ENCODE results near the gene SNTG2. TPM values are rescaled to one million over a fixed set of nuclear protein-coding genes. Genes with fewer than 3 reads are reported as not detected.
"Not testable (repeated sequence)": the region's sequence is repeated elsewhere in the genome, so short reads cannot be mapped to it uniquely, and the experiment has no call there.

The SNTG2 gene
- total RNA-seq, 1 donor from 2014 or later = 1.0 TPM

DNA sequence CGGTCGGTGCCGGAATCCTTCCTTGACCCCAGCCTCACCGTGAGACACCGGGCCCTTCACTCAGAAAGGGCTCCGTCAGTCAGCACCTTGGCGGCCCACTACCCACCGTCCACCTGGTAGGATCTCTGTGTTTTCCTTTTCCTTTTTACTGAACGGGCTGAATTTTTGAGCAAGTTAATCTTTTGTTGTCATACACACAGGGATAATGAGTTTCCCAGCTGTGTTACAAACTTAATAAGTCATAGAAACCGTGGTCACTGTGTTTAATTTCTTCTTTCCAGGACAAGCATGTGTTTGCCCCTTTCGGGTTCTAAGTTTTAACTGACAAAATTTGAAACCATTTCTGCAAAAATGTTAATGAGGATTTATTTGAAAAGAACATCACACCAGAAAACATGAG, 423.6 kb downstream of the SNTG2 start:
- DNase-seq (ENCODE audit: low spot score) = no peak
- intact Hi-C loops (cut with DNase I) = no loop called here

DNA sequence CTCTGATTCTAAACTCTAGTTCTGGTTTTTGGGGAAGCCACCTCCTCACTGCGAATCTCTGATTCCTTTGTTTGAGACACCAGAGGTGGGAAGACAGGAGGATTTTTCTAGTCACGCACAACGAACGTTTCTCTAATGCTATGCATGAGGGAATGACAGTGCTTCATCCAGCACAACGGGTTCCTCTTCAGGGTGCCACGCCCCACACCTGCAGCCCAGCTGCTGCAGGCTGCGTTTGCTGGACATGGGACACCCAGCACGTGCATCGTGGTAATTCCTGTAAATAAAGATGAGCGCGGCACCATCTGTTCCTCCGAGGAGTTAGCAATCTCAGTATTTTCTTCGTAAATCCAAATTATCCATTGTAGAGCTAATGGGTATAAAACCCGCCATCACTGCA, 425.1 kb downstream of the SNTG2 start:
- no peak for DNase-seq (ENCODE audit: low spot score)
- intact Hi-C loops (cut with DNase I) = no loop called here

DNA sequence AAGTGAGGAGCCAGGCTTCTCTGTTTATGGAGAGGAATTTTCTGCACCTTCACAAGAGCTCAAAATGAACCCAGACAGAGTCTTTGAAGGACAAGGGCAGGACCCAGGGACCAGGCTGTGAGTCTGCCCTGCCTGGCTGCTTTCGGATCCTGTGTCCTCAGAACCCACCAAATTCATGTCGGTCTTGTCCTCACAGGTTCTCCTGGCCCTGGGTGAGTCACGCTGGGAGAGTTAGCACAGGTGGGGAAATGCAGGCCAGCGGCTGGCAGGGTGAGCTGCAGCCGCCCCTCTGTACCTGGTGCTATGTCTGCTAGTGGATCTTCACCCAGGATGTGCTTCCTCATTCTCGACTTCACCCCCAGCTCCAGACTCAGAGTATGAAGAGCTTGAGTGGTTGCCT, 426.8 kb downstream of the SNTG2 start:
- no peak for DNase-seq (ENCODE audit: low spot score)
- intact Hi-C loops (cut with DNase I) = no loop called here

DNA sequence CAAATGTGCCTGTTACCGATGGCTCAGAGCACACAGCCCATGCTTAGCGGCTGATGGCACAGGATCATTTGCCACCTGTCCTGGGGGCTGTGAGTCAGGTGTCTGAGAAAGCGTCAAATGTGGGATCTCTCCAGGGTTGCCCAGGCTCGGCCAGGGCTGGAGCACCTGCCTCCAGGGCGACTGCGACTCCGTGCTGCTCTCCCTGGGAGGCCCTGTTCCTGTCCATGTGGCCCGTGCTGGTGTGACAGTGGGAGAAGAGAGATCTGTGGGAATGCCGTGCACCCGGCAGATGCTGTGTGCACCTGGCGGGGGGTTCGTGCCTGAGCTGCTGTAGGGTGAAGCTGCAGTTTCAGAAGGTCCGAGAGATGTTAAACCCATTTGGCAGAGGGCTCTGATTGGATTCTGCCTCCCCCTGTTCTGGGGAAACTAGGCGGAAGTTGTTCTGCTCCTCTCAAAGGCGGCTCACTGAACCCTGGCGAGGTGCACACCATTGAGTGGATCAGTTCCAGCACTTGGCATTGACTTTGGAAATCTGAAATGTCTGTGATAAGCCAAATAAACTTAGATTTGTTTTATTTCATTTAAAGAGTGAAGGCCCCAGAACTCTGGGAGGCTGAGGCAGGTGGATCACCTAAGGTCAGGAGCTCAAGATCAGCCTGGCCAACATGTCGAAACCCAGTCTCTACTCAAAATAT, 428.0 kb downstream of the SNTG2 start:
- intact Hi-C loops (cut with DNase I) = no loop called here
- no peak for DNase-seq (ENCODE audit: low spot score)

DNA sequence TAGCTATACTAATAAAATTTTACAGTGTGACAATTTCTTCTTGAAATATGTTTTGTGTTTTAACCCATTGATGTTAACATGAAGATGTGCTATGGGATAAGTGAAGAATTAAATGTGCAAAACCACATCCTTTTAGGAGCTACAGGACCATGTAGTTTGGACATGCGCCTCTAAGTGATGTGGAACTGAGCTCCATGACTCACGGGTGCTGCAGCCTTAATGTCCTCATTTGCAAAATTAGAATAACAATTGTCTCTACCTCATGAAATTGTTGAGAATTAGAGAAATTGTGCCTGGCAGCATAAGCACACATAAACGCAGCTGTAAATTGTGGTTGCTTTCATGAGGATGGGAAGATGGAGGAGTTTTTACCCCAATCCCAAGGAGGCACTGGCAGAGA, 431.0 kb downstream of the SNTG2 start:
- intact Hi-C loops (cut with DNase I) = no loop called here
- no peak for DNase-seq (ENCODE audit: low spot score)

DNA sequence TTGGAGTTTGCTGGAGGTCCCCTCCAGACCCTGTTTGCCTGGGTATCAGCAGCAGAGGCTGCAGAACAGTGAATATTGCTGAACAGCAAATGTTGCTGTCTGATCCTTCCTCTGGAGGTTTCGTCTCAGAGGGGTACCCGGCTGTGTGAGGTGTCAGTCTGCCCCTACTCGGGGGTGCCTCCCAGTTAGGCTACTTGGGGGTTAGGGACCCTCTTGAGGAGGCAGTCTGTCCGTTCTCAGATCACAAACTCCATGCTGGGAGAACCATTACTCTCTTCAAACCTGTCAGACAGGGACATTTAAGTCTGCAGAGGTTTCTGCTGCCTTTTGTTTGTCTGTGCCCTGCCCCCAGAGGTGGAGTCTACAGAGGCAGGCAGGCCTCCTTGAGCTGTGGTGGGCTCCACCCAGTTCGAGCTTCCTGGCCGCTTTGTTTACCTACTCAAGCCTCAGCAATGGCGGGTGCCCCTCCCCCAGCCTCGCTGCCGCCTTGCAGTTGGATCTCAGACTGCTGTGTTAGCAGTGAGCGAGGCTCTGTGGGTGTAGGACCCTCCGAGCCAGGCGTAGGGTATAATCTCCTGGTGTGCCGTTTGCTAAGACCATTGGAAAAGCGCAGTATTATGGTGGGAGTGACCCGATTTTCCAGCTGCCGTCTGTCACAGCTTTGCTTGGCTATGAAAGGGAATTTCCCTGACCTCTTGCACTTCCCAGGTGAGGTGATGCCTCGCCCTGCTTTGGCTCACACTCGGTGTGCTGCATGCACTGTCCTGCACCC, 437.5 kb downstream of the SNTG2 start:
- intact Hi-C loops (cut with DNase I); DNase-seq (ENCODE audit: low spot score): not testable (repeated sequence)

DNA sequence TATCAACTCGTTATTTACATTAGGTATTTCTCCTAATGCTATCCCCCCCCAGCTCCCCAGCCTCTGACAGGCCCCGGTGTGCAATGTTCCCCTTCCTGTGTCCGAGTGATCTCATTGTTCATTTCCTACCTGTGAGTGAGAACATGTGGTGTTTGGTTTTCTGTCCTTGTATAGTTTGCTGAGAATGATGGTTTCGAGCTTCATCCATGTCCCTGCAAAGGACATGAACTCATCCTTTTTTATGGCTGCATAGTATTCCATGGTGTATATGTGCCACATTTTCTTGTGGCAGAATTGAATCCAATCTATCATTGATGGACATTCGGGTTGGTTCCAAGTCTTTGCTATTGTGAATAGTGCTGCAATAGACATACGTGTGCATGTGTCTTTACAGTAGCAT, 439.5 kb downstream of the SNTG2 start:
- DNase-seq (ENCODE audit: low spot score); intact Hi-C loops (cut with DNase I): not testable (repeated sequence)

DNA sequence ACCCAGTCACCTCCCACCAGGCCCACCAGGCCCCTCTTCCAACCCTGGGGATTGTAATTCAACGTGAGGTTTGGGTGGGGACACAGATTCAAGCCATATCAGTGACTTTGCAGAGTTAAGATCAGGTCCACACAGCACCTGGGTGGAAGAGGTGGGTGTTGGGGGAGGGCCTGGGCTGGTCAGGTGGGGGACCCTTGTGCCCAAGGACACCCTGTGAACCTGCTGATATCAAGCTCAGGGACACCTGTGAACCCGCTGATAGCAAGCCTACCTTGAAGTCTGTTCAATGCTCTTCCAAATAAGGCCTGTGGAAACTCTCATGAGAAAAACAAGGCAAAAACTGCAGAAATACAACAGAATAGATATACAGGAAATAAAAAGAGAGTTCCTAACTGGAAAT, 442.7 kb downstream of the SNTG2 start:
- intact Hi-C loops (cut with DNase I) = no loop called here
- DNase-seq (ENCODE audit: low spot score) = no peak

DNA sequence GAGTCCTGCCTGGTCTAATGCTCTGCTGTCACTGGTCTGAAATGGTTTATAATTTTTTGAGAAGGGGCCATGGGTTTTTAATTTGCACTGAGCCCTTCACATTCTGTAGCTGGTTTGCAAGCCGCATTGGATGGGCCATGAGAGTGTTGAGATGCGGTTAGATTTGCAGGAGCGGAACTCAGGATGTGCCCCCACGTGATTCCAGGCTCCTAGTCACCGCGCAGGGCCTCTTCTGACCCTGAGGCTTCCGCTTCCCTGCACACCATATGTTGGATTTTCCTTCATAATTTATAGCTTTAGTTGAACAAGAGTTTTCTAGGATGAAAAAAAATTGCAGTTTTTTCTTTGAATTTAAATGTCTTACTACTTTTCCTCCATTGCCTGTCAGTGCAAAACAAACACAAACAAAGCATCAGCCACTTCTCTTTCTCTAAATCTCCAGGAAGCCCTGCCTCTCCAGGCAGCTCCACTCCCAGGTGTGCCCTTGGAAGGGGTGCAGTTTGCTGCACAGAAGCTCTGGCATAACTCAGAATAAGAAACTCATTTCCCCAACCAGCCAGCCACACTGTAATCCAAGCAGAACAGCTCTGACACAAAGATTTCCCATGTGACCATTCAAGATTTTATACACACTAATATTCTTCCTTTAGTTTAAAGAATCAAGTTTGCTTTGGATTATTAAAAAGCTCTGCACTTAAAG, 444.2 kb downstream of the SNTG2 start:
- intact Hi-C loops (cut with DNase I) = no loop called here
- DNase-seq (ENCODE audit: low spot score) = no peak

DNA sequence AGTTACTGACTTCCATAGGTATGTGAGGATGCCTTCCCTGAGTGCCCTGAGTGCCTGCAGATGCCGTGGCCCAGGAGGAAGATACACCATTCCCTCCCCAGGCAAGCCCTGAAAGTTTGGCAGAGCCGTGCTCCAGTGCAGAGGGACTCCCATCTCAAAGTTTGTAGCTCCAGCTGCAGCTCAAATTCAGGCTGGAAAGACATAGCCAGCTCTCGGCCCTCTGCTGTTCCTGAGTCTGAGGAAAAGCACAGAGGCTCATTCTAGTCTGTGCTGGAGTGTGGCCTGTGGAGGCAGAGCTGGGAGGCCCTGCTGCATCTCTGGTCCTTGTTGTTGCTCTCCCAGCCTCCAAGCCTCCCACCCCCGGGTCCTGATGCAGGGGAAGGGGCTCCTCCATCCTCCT, 446.7 kb downstream of the SNTG2 start:
- intact Hi-C loops (cut with DNase I) = no loop called here

DNA sequence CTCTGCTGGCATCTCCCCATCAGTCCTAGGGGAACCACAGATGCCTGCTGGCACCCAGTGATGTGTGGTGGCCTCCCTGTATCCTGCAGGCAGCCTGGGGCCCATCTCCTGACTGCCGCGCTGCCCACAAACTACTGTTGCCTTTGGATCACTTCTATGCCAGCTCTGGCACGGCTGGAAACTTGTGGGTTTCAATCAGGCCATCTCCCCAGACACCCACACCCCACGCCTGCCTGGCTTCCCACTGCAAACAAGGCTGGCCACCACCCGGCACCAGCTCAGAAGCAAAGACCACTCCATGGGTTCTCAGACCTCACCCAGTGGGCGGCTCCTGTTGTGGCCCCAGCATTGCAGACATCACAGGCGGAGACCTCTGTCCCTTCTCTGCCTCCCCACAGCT, 447.5 kb downstream of the SNTG2 start:
- DNase-seq (ENCODE audit: low spot score) = no peak
- intact Hi-C loops (cut with DNase I) = no loop called here

More for the DNA sequence above, 446.7 kb downstream of the SNTG2 start:
- DNase-seq (ENCODE audit: low spot score) = no peak

DNA sequence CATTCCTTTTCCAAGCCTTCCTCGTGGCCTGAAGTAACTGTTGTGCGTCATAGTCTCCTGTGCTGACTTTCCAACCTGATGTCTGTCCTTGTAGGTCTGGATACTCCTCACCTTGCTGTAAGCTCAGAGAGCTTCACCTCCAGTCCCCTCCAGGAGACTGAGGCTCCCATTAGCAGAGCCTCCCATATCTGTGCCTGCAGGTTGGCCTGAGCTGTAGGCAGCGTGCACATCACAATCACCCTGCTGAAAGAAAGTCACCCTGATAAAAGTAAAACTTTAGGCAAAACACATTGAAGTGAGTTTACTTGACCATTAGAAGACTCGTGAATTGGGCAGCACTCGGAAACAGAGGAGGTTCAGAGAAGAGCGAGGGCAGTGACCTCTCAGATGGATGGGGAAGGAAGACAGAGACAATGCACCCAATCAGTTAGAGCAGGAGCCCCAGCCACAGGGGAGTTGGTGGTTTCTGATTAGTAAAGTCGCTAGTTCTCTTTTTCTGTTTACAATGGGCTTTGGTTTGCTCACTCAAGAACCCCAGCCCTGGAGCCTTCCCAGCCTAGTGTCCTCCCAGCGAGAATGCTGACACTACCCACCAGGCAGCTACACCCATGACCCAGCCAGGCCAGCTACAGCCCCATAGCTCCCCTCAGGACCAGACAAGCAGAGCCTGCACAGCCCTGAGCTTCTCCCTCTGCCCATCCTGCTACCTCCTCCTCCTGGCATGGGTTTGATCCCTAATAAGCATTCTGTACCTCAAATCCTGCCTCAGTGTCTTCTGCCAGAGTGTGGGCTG, 450.5 kb downstream of the SNTG2 start:
- DNase-seq (ENCODE audit: low spot score) = no peak
- intact Hi-C loops (cut with DNase I) = no loop called here

DNA sequence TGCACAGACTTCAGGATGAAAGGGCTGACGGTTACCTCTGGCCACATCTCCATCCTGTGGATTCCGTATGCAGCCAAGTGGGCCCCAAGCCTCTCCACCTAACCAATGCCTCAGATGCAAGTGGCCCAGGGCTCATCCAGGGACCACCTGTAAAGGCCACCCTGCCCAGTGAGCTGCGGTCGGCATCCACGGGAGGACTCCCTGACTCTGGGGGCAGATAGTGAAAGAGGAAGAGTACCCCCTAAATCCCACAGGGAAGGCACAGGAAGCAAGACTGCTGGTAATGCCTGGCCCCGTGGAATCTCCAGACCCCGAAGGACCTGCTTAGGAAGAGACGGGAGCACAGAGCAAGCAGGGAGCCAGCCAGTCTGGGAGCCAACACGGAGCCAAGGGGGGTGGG, 451.4 kb downstream of the SNTG2 start:
- intact Hi-C loops (cut with DNase I) = no loop called here
- DNase-seq (ENCODE audit: low spot score) = no peak

DNA sequence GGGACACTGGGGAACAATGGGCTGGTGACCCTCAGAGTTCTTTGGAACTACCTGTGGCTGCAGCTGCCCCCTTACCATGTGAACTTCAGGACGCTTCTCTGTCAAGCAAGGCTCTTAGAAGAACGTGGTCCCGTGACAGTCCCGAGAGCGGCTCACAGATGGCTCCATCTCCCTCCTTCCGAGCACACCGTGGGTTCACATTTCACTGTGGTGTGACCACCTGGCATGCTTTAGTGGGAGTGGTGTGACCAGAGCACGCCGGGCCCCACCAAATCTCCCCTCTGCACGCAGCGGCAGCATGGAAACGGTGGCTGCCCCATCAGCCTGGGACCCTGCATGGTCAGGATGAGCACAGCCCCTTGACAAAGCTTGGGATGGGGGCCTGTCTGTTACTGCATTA, 452.9 kb downstream of the SNTG2 start:
- no peak for DNase-seq (ENCODE audit: low spot score)
- intact Hi-C loops (cut with DNase I) = no loop called here

DNA sequence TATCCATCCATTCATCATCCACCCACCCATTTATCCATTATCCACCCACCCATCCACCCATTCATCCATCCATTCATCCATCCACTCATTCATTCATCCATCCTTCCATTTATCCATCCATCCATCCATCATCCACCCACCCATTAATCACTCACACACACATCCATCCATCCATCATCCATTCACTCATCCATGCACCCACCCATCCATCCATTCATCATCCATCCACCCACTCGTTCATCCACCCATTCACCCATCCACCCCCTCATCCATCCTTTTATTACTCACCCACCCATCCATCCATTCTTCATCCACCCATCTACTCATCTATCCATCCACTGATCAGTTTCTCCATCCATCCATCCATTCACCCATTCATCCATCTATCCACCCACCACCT, 454.5 kb downstream of the SNTG2 start:
- no peak for DNase-seq (ENCODE audit: low spot score)
- intact Hi-C loops (cut with DNase I) = no loop called here

DNA sequence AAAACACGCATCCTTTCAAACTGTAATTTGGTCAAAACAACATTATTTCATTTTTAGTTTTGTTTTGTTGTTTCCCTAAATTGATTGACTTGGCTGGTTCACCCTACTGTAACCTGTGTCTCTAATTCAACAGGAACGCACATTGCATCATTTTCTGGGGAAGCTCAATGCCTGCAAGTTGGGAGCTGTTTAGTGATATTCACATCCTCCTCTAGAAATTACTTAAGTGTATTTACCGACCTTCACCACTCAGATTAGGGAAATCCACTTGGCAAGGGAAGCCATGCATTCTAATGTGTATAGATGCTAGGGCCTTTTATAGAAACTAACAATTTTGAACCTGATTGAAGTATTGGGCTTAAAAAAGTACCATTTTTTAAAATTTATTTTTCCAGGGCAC, 455.3 kb downstream of the SNTG2 start:
- DNase-seq (ENCODE audit: low spot score) = no peak
- intact Hi-C loops (cut with DNase I) = no loop called here

DNA sequence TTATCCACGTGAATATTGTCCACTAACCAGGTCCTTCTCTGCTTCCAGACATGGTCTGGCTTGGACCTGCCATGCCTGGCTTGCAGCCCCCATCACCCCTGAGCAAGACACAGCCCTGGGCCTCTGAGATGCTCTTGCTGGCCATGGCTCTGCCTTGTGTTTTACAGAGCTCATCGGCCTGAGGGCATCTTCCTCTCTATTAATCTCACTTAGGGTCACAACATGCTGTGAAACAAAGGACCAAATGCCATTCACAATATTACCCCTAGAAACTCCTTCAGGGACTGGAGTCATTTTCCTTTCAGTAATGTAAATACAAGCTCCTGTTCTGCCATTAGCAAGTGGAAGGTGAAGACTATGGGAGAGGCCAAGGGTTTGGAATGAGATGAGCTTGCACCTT, 455.8 kb downstream of the SNTG2 start:
- intact Hi-C loops (cut with DNase I) = no loop called here
- no peak for DNase-seq (ENCODE audit: low spot score)

DNA sequence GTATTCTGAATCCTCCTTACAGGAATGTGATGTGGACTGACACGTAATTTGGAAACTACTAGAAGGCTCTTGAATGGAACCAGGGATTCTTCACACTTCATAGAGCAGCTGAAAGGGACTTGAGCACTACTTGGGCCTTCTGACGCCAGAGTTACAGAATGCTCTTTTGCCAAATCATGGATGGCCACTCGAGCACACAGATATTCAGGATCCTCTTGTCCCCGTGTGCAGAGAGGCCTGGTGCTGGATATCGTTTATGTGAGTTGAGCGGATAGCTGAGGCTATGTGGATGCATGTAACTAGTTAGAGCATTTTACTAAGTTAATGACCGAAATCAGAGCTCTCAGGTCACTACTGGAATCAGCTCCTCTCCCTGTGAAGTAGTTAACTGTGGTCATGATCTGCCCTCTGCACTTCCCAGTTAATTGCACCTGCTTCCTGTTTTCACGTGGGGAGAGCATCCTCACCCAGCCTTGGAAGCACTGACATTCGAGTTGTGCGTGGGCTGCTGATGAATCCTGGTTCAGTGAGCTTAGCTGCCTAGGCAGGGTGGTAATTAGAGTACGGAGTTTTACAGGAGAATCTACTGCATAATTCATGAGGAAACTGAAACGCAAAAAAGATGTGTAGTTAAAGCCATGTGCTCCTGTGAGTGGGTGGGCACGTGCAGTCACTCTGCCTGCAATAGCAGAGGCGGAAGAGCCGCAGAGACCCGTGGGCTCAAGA, 457.5 kb downstream of the SNTG2 start:
- intact Hi-C loops (cut with DNase I) = no loop called here
- DNase-seq (ENCODE audit: low spot score) = no peak

DNA sequence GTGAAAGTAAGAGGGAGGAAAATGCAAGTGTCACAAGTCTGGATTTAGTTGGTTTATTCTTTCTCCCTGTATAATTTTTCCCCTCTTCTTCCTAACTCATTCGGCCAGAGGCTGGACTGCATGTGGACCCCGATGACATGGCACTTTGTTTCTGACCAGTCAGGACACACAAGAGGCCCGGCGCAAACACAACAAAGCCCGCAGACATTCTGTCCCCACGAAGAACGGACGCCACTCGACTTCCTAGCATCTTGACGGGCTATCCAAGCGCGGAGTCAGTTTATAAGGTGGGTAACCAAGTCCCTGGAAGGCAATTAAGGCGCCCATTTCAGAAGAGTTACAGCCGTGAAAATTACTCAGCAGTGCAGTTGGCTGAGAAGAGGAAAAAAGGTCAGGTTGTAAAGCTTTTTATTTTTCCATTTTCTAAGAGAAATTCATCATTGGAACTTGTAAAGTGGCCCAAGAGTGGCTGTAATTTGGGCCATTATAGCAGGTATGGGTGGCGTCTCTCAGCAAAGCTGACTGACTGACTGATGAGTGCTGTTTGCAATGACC, 462.6 kb downstream of the SNTG2 start, which contains the start of gene TPO:
TPO (plus strand) TSS at position 308 of the 555 bp plus-strand sequence. CDS start 946 bp downstream, outside the sequence.
- DNase-seq (ENCODE audit: low spot score) = no peak
- intact Hi-C loops (cut with DNase I) = no loop called here

Data from cardiac septum (tissue), 1 donor.